ENCODE measurements around the gene DMBX1.

- TF ChIP-seq, protein P1, sequence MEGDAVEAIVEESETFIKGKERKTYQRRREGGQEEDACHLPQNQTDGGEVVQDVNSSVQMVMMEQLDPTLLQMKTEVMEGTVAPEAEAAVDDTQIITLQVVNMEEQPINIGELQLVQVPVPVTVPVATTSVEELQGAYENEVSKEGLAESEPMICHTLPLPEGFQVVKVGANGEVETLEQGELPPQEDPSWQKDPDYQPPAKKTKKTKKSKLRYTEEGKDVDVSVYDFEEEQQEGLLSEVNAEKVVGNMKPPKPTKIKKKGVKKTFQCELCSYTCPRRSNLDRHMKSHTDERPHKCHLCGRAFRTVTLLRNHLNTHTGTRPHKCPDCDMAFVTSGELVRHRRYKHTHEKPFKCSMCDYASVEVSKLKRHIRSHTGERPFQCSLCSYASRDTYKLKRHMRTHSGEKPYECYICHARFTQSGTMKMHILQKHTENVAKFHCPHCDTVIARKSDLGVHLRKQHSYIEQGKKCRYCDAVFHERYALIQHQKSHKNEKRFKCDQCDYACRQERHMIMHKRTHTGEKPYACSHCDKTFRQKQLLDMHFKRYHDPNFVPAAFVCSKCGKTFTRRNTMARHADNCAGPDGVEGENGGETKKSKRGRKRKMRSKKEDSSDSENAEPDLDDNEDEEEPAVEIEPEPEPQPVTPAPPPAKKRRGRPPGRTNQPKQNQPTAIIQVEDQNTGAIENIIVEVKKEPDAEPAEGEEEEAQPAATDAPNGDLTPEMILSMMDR (IDR thresholded peaks at IDR 0.05) = no peak
- TF ChIP-seq POLR2A (IDR thresholded peaks at IDR 0.05) = no peak
Measured at GRCh38 chr1:46445773-46446256, 43.8 kb upstream of the DMBX1 start.
